Skeletal muscle satellite cell (primary cell): ENCODE results near the gene EGR1.

ENCODE experiments used
- H3K27me3 ChIP-seq: 2 replicates; pipeline ENCODE4 v1.7.0; 2013; ENCODE audit warnings: low read length; ENCODE audit not compliant: control insufficient read depth, insufficient read depth
- H3K36me3 ChIP-seq: 2 replicates; pipeline ENCODE4 v1.7.0; 2013; ENCODE audit warnings: mild to moderate bottlenecking, control low read depth, low read length; ENCODE audit not compliant: insufficient read depth
- H3K4me1 ChIP-seq: 2 replicates; pipeline ENCODE4 v1.7.0; 2013; ENCODE audit warnings: low read length; ENCODE audit not compliant: control insufficient read depth, insufficient read depth
- H3K4me2 ChIP-seq: 2 replicates; pipeline ENCODE4 v1.7.0; 2013; ENCODE audit warnings: mild to moderate bottlenecking, low read length
- H3K4me3 ChIP-seq: 2 replicates; pipeline ENCODE4 v1.7.0; 2013; ENCODE audit warnings: low read length
- H3K9ac ChIP-seq: 2 replicates; pipeline ENCODE4 v1.7.0; 2013; ENCODE audit warnings: mild to moderate bottlenecking, low read depth, low read length, moderate library complexity
- H3K9me3 ChIP-seq: replicated peaks from 2 replicates; pipeline ENCODE4 v1.7.0; 2013; ENCODE audit warnings: mild to moderate bottlenecking, control low read depth, low read length

EGR1 gene

GRCh38 chr5:138457531-138458275 is 7.6 kb upstream of the EGR1 start:
- H3K4me1 ChIP-seq, result peaks cover 5% of the 10 kb centered on the region
- no peaks in the 10 kb centered on the region for H3K36me3 ChIP-seq
- no peak overlapping the region for H3K9ac ChIP-seq
- H3K9me3 ChIP-seq, result no peaks in the 10 kb centered on the region
- H3K4me3 ChIP-seq, result no peak overlapping the region
- no peak overlapping the region for H3K4me2 ChIP-seq
- no peaks in the 10 kb centered on the region for H3K27me3 ChIP-seq

DNA sequence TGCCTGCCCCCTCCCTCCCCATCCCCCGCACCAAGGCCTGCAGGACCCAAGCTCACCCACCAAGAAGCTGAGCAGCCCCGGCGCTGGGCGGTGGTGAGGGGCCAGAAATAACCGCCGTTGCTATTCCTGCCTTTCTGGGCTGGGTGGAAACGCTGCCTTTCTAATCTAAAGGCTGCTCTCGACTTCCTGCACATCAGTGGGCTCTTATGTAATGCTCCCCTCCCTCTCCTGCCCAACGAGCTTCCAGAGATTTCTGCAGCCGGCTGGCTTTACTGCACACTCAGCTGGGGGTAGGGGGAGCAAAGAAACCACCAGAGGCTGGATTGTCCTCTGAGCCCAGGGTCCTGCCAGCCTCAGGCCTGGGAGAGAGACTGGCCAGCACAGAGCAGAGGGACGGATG is 6.9 kb upstream of the EGR1 start:
- H3K36me3 ChIP-seq, result no peaks in the 10 kb centered on the region
- H3K4me3 ChIP-seq, result no peak overlapping the region
- no peak overlapping the region for H3K4me2 ChIP-seq
- H3K9ac ChIP-seq, result no peak overlapping the region
- no peaks in the 10 kb centered on the region for H3K9me3 ChIP-seq
- no peaks in the 10 kb centered on the region for H3K27me3 ChIP-seq
- H3K4me1 ChIP-seq, result peaks cover 5% of the 10 kb centered on the region

GRCh38 chr5:138458856-138459255 is 6.4 kb upstream of the EGR1 start:
- H3K4me3 ChIP-seq, result no peak overlapping the region
- H3K9me3 ChIP-seq, result no peaks in the 10 kb centered on the region
- H3K9ac ChIP-seq, result no peak overlapping the region
- no peak overlapping the region for H3K4me2 ChIP-seq
- no peaks in the 10 kb centered on the region for H3K27me3 ChIP-seq
- peaks cover 5% of the 10 kb centered on the region for H3K4me1 ChIP-seq
- no peaks in the 10 kb centered on the region for H3K36me3 ChIP-seq

- no peaks in the 10 kb centered on the region for H3K9me3 ChIP-seq
- H3K9ac ChIP-seq, result no peak overlapping the region
- H3K36me3 ChIP-seq, result no peaks in the 10 kb centered on the region
- peaks cover 5% of the 10 kb centered on the region for H3K4me1 ChIP-seq
- H3K4me2 ChIP-seq, result no peak overlapping the region
- H3K4me3 ChIP-seq, result no peak overlapping the region
- no peaks in the 10 kb centered on the region for H3K27me3 ChIP-seq
These were observed 5.9 kb upstream of the EGR1 start for GRCh38 chr5:138459311-138459933.

DNA sequence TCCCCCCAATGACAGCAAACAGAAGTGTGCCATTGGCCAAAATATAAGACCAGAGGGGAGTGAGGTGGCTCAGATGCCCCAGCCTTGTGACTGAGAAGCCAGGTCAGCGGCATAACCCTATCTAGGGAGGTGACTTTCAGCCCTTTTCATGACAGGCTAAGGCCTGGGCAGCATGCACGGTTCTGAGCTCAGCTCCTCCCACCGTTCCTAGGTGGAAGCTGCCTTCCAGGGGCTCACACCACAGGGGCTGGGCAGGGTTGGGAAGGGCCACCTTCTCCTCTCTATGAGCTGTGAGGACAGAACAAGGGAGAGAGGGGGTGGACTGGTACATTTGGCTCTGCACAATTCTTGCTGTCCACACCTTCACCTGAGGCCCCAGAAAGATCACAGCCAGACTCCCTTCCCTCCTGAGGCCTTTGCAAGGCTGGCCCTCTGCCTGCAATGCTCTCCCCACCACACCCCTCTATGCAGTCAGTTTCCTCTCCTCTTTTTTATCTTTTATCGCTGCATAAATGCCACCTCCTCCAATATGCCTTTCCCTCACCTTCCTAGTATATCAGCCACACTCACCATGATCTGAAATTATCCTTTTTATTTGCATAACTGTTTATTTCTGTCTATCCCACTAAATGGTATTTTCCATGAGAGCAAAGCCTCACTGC is 5.1 kb upstream of the EGR1 start:
- H3K36me3 ChIP-seq, result no peaks in the 10 kb centered on the region
- no peak overlapping the region for H3K4me3 ChIP-seq
- H3K9ac ChIP-seq, result no peak overlapping the region
- H3K4me1 ChIP-seq, result peaks cover 5% of the 10 kb centered on the region
- no peak overlapping the region for H3K4me2 ChIP-seq
- H3K9me3 ChIP-seq, result no peaks in the 10 kb centered on the region
- no peaks in the 10 kb centered on the region for H3K27me3 ChIP-seq

GRCh38 chr5:138461343-138462125 is 3.7 kb upstream of the EGR1 start:
- no peaks in the 10 kb centered on the region for H3K27me3 ChIP-seq
- no peak overlapping the region for H3K4me2 ChIP-seq
- no peak overlapping the region for H3K4me3 ChIP-seq
- H3K9ac ChIP-seq, result no peak overlapping the region
- H3K36me3 ChIP-seq, result peaks cover 10% of the 10 kb centered on the region
- peaks cover 5% of the 10 kb centered on the region for H3K4me1 ChIP-seq
- no peaks in the 10 kb centered on the region for H3K9me3 ChIP-seq

DNA sequence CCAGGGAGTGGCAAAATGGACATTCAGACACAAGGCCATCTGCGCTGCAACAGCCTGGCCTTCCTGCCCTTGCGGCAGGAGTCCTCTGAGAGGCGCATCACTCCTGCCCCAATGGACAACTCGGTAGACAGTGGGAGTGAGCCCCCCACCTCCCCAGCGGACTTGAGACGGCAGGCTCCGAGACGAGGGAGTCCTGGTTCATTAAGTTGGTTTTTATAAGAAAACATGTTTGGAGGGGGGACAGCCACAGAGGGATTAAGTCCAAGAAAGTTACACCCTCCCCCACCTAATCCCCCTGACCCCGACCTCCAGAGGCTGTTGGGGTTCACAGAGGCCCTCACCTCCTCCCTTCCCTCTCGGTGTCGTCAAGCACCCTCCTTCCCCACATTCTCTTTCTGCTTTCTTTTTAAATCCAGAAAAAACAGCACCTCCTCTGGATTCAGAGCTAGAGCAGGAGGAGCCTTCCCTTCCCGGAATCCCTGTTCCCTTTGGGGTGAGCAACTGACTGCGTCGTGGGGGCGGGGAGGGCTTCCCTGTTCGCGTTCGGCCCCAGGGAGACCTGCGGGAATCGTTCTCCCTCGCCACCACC is 1.8 kb upstream of the EGR1 start:
- H3K9ac ChIP-seq, result peak overlapping the region; percentile 97
- peak overlapping the region; percentile 86 for H3K4me3 ChIP-seq
- no peaks in the 10 kb centered on the region for H3K27me3 ChIP-seq
- H3K4me2 ChIP-seq, result peak overlapping the region; percentile 99
- no peaks in the 10 kb centered on the region for H3K9me3 ChIP-seq
- H3K4me1 ChIP-seq, result peaks cover 23% of the 10 kb centered on the region
- peaks cover 29% of the 10 kb centered on the region for H3K36me3 ChIP-seq

DNA sequence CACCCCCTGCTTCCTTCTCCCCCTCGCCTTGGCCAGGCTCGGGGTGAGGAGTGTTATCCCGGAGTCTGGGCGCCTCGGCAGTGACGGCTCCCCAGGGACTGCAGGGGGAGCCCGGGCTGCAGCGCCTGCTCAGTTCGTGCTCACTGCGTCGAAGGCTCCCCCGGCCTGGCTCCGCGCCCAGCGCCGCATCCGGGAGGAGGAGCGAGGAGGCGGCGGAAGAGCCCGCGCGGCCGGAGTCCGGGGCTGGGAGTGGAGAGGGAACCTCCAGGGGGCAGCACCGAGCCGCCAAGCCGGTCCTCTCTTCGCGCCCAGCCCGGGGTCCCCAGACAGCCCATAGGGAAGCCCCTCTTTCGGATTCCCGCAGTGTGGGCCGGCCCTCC is 1.3 kb upstream of the EGR1 start:
- H3K9me3 ChIP-seq, result no peaks in the 10 kb centered on the region
- H3K4me3 ChIP-seq, result peak overlapping the region; percentile 86
- H3K9ac ChIP-seq, result peak overlapping the region; percentile 97
- H3K36me3 ChIP-seq, result peaks cover 34% of the 10 kb centered on the region
- peaks cover 27% of the 10 kb centered on the region for H3K4me1 ChIP-seq
- H3K27me3 ChIP-seq, result no peaks in the 10 kb centered on the region
- H3K4me2 ChIP-seq, result peak overlapping the region; percentile 99

- Histone ChIP-seq H3K4me2 (peak overlapping the region; percentile 99), H3K4me1 (peaks cover 27% of the 10 kb centered on the region), H3K4me3 (peak overlapping the region; percentile 86), H3K27me3 (no peaks in the 10 kb centered on the region), H3K9ac (peak overlapping the region; percentile 97), H3K9me3 (no peaks in the 10 kb centered on the region), H3K36me3 (peaks cover 36% of the 10 kb centered on the region)
These were observed 655 bp upstream of the EGR1 start for GRCh38 chr5:138464388-138465260.

GRCh38 chr5:138466125-138466899 is 1.0 kb downstream of the EGR1 start:
- Histone ChIP-seq H3K4me1 (peaks cover 22% of the 10 kb centered on the region), H3K9ac (peak overlapping the region; percentile 86), H3K9me3 (no peaks in the 10 kb centered on the region)

More at GRCh38 chr5:138466125-138466899, 1.0 kb downstream of the EGR1 start:
- Histone ChIP-seq H3K4me3 (peak overlapping the region; percentile 86), H3K4me2 (peak overlapping the region; percentile 99), H3K36me3 (peaks cover 36% of the 10 kb centered on the region), H3K27me3 (no peaks in the 10 kb centered on the region)
